HG02870 (cell line): ENCODE results near the gene SLC22A1.

Source experiments
- ATAC-seq: cut with Tn5 transposase; IDR thresholded peaks from one replicate; pipeline ENCODE4 v1.9.1; 2021; ENCODE audit warnings: mild to moderate bottlenecking, moderate library complexity; ENCODE audit not compliant: unreplicated experiment

SLC22A1 gene

GRCh38 chr6:160207618-160208017, 86.0 kb downstream of the SLC22A1 start:
- no peak for ATAC-seq
